K562 (cell line): ENCODE measurements around the gene FOXJ3. TPM values are rescaled to one million over a fixed set of nuclear protein-coding genes. Genes with fewer than 3 reads are reported as not detected.
A peak's percentile ranks its signal among the peaks of the same experiment; 100 is the strongest.

Experiments used
- BHLHE40 ChIP-seq: IDR thresholded peaks from 2 replicates; pipeline ENCODE4 v1.6.1; 2011; ENCODE audit warnings: low read length, improper control_type of control experiment
- HBP1 ChIP-seq: fragments of 450-650 bp; formaldehyde crosslinking; IDR thresholded peaks from 2 replicates; pipeline ENCODE4 v1.4.0; 2022; ENCODE audit warnings: missing genetic modification characterization
- IRF2 ChIP-seq: sonication (generic); formaldehyde crosslinking; IDR thresholded peaks from 2 replicates; pipeline ENCODE4 v1.8.1; 2022; ENCODE audit warnings: mild to moderate bottlenecking, missing genetic modification reagents
- NCOA2 ChIP-seq, 2 experiments: fragments of 450-650 bp; IDR thresholded peaks; 2 replicates each; pipeline ENCODE4 v1.6.1; 2018; ENCODE audit warnings: mild to moderate bottlenecking in 2 of 2, moderate library complexity in 1 of 2; ENCODE audit not compliant: partially characterized antibody in 2 of 2
- PCBP1 ChIP-seq: fragments of 200-400 bp; formaldehyde crosslinking; IDR thresholded peaks from 2 replicates; pipeline ENCODE4 v1.6.1; 2018; ENCODE audit warnings: mild to moderate bottlenecking, low read depth, low read length; ENCODE audit not compliant: poor library complexity, severe bottlenecking
- PRDM10 ChIP-seq: fragments of 450-650 bp; IDR thresholded peaks from 2 replicates; pipeline ENCODE4 v1.6.1; 2018; ENCODE audit not compliant: partially characterized antibody
- RBBP5 ChIP-seq: fragments of 200-600 bp; sonication (generic); IDR thresholded peaks from 2 replicates; pipeline ENCODE4 v1.6.1; 2012; ENCODE audit warnings: borderline replicate concordance, mild to moderate bottlenecking, low read length, control low read depth, inconsistent platforms; ENCODE audit not compliant: insufficient read depth, poor library complexity, severe bottlenecking
- SMAD3 ChIP-seq: fragments of 450-650 bp; formaldehyde crosslinking; conservative IDR thresholded peaks from 2 replicates; pipeline ENCODE4 v1.4.0; 2020; ENCODE audit warnings: mild to moderate bottlenecking
- SOX6 ChIP-seq: fragments of 450-650 bp; IDR thresholded peaks from 2 replicates; pipeline ENCODE4 v1.6.1; 2014; ENCODE audit warnings: mild to moderate bottlenecking
- SP1 ChIP-seq: sonication (generic); formaldehyde crosslinking; IDR thresholded peaks from 2 replicates; pipeline ENCODE4 v1.8.1; 2022; ENCODE audit warnings: mild to moderate bottlenecking, missing genetic modification reagents
- TRIM28 ChIP-seq: fragments of 450-650 bp; IDR thresholded peaks from 2 replicates; pipeline ENCODE4 v1.6.1; 2017
- ZBTB2 ChIP-seq: fragments of 450-650 bp; IDR thresholded peaks from 2 replicates; pipeline ENCODE4 v1.6.1; 2016; ENCODE audit warnings: antibody characterized with exemption
- ZFP1 ChIP-seq: fragments of 450-650 bp; formaldehyde crosslinking; IDR thresholded peaks from 2 replicates; pipeline ENCODE4 v1.4.0; 2020; ENCODE audit warnings: mild to moderate bottlenecking, mixed read lengths
- ZKSCAN1 ChIP-seq: fragments of 150-350 bp; IDR thresholded peaks from 2 replicates; pipeline ENCODE4 v1.6.1; 2016; ENCODE audit warnings: low read depth, low read length
- ZNF395 ChIP-seq: fragments of 200-800 bp; sonication (Bioruptor generic); IDR thresholded peaks from 2 replicates; pipeline ENCODE4 v1.6.1; 2017; ENCODE audit warnings: missing genetic modification characterization, missing compliant biosample characterization
- ZNF431 ChIP-seq: sonication (generic); formaldehyde crosslinking; IDR thresholded peaks from 2 replicates; pipeline ENCODE4 v1.8.0; 2022; ENCODE audit warnings: mild to moderate bottlenecking, missing genetic modification reagents
- ZNF639 ChIP-seq, 2 experiments: fragments of 200-800 bp in 1 of 2; sonication (Bioruptor generic) in 1 of 2; sonication (generic) in 1 of 2; formaldehyde crosslinking in 1 of 2; IDR thresholded peaks in 1 of 2; conservative IDR thresholded peaks in 1 of 2; 2 replicates each; pipeline versions ENCODE4 v1.5.0 to v1.6.1; 2016 to 2020; ENCODE audit warnings: missing compliant biosample characterization in 1 of 2, missing genetic modification characterization in 1 of 2, missing genetic modification reagents in 1 of 2
- polyA plus RNA-seq, 8 experiments: library from polyadenylated mRNA; depleted of rRNA in 4 of 8; stranded (reverse) in 5 of 8; unstranded in 3 of 8; fragments of >200 nt; fragmentation: Nextera tagmentation in 2 of 8; fragmentation: Illumina TruSeq in 1 of 8; extraction: Ambion mirVana in 2 of 8; extraction: Trizol in 1 of 8; gene quantifications; 2 replicates each; pipeline versions ENCODE4 v1.2.1 to v1.2.3, GENCODE V29; 2011 to 2014; ENCODE audit warnings: inconsistent platforms in 1 of 8, missing spikeins in 1 of 8
- total RNA-seq, 7 experiments: library from RNA; depleted of rRNA in 6 of 7; stranded (reverse); fragments of >200 nt in 6 of 7; fragmentation: Illumina TruSeq in 2 of 7; extraction: Trizol in 2 of 7; gene quantifications; 2 replicates each; pipeline versions ENCODE4 v1.2.1 to v1.2.3, GENCODE V29; 2011 to 2021; ENCODE audit warnings: low replicate concordance in 1 of 7

FOXJ3 gene
- total and polyA plus RNA-seq, 9 of the 15 experiments (the other 6 are each of a cell fraction or from before 2014, with no cell fraction given): 8.7 to 35.3 (median 23.4) TPM

- TF ChIP-seq ZBTB2: peak; percentile 100
- peak; percentile 91 for TF ChIP-seq SP1 (CRISPR knock-in tag)
- peak; percentile 93 for TF ChIP-seq BHLHE40
- no peak for TF ChIP-seq TRIM28
- no peak for TF ChIP-seq IRF2
- TF ChIP-seq ZKSCAN1: no peak
- TF ChIP-seq NCOA2 (IDR thresholded peaks at IDR 0.05; ENCODE audit: partially characterized antibody in 2 of 2): no peak
- peak; percentile 90 for TF ChIP-seq ZNF395 (CRISPR knock-in tag)
- TF ChIP-seq SMAD3: 0 out of 2 replicates have a peak, but pooled peaks have one; percentile 23
- peak; percentile 96 for TF ChIP-seq PRDM10
- TF ChIP-seq RBBP5: peak; percentile 98
- peak; percentile 100 for TF ChIP-seq PCBP1
- no peak for TF ChIP-seq ZNF431 (CRISPR knock-in tag)
- TF ChIP-seq ZNF639 (CRISPR knock-in tag; conservative IDR thresholded peaks at IDR 0.05 in 1 of 2, IDR thresholded peaks at IDR 0.05 in 1 of 2): peak in 1 of 2 experiments; percentile 94; a peak in 2 of 4 replicates
- peak; percentile 65; the same call in 1 of the 2 replicates for TF ChIP-seq SOX6
- TF ChIP-seq HBP1 (CRISPR knock-in tag): 0 out of 2 replicates have a peak, but pooled peaks have one; percentile 30
- no peak for TF ChIP-seq ZFP1 (CRISPR knock-in tag)
Measured at GRCh38 chr1:42335050-42335808, at the start of gene FOXJ3 (continued).
